Lower leg skin (tissue), 3 donors: ENCODE results near the gene LCP1.

Source experiments
- POLR2A ChIP-seq, 2 donors: fragments of 450-650 bp; IDR thresholded peaks; one replicate each; pipeline ENCODE4 v1.6.1; 2016 to 2017; ENCODE audit warnings: antibody characterized with exemption in 2 of 2, mild to moderate bottlenecking in 1 of 2, moderate library complexity in 1 of 2
- TF ChIP-seq, protein P1 (sequence below), 3 donors: fragments of 450-650 bp; IDR thresholded peaks; one replicate each; pipeline ENCODE4 v1.5.1; 2016; ENCODE audit warnings: antibody characterized with exemption in 3 of 3, mild to moderate bottlenecking in 3 of 3, moderate library complexity in 2 of 3

GRCh38 chr13:46158983-46159382, 23.0 kb downstream of the LCP1 start:
- no peak for TF ChIP-seq POLR2A (IDR thresholded peaks at IDR 0.05)
- TF ChIP-seq, protein P1, sequence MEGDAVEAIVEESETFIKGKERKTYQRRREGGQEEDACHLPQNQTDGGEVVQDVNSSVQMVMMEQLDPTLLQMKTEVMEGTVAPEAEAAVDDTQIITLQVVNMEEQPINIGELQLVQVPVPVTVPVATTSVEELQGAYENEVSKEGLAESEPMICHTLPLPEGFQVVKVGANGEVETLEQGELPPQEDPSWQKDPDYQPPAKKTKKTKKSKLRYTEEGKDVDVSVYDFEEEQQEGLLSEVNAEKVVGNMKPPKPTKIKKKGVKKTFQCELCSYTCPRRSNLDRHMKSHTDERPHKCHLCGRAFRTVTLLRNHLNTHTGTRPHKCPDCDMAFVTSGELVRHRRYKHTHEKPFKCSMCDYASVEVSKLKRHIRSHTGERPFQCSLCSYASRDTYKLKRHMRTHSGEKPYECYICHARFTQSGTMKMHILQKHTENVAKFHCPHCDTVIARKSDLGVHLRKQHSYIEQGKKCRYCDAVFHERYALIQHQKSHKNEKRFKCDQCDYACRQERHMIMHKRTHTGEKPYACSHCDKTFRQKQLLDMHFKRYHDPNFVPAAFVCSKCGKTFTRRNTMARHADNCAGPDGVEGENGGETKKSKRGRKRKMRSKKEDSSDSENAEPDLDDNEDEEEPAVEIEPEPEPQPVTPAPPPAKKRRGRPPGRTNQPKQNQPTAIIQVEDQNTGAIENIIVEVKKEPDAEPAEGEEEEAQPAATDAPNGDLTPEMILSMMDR (IDR thresholded peaks at IDR 0.05) = no peak
